ENCODE measurements around the gene MRTO4. TPM values are rescaled to one million over a fixed set of nuclear protein-coding genes. Genes with fewer than 3 reads are reported as not detected.
A peak's percentile ranks its signal among the peaks of the same experiment; 100 is the strongest.
"Not testable (repeated sequence)": the region's sequence is repeated elsewhere in the genome, so short reads cannot be mapped to it uniquely, and the experiment has no call there.

Gene MRTO4
- total RNA-seq, 1 experiment from 2014 or later: 102 TPM

- peak; percentile 63 for DNase-seq (ENCODE audit: low read depth)
Measured at GRCh38 chr1:19222979-19223824, 28.4 kb upstream of the MRTO4 start.

GRCh38 chr1:19229229-19229628 is 22.4 kb upstream of the MRTO4 start:
- no peak for DNase-seq (ENCODE audit: low read depth)

GRCh38 chr1:19229828-19230325 is 21.7 kb upstream of the MRTO4 start:
- DNase-seq (ENCODE audit: low read depth): no peak

- DNase-seq (ENCODE audit: low read depth): not testable (repeated sequence)
Measured at GRCh38 chr1:19231736-19232523, 19.7 kb upstream of the MRTO4 start.

GRCh38 chr1:19232524-19232846 is 19.1 kb upstream of the MRTO4 start:
- DNase-seq (ENCODE audit: low read depth): no peak

GRCh38 chr1:19234224-19234623 is 17.4 kb upstream of the MRTO4 start:
- DNase-seq (ENCODE audit: low read depth): no peak

- no peak for DNase-seq (ENCODE audit: low read depth)
Measured at GRCh38 chr1:19239876-19240275, 11.7 kb upstream of the MRTO4 start.

GRCh38 chr1:19240673-19241538 is 10.7 kb upstream of the MRTO4 start:
- peak; percentile 71 for DNase-seq (ENCODE audit: low read depth)

GRCh38 chr1:19250629-19251304 is 838 bp upstream of the MRTO4 start:
- DNase-seq (ENCODE audit: low read depth): no peak

GRCh38 chr1:19254416-19254815 is 2.8 kb downstream of the MRTO4 start:
- no peak for DNase-seq (ENCODE audit: low read depth)

- DNase-seq (ENCODE audit: low read depth): no peak
Measured at GRCh38 chr1:19255288-19255687, 3.7 kb downstream of the MRTO4 start.

GRCh38 chr1:19256301-19256700 is 4.7 kb downstream of the MRTO4 start:
- not testable (repeated sequence) for DNase-seq (ENCODE audit: low read depth)

- DNase-seq (ENCODE audit: low read depth): no peak
Measured at GRCh38 chr1:19257178-19257914, 5.7 kb downstream of the MRTO4 start.

GRCh38 chr1:19258353-19258752 is 6.7 kb downstream of the MRTO4 start:
- DNase-seq (ENCODE audit: low read depth): no peak

GRCh38 chr1:19260211-19261138 is 8.9 kb downstream of the MRTO4 start:
- peak; percentile 37 for DNase-seq (ENCODE audit: low read depth)

- no peak for DNase-seq (ENCODE audit: low read depth)
Measured at GRCh38 chr1:19262047-19262446, 10.4 kb downstream of the MRTO4 start.

GRCh38 chr1:19262744-19263143 is 11.1 kb downstream of the MRTO4 start:
- no peak for DNase-seq (ENCODE audit: low read depth)

- DNase-seq (ENCODE audit: low read depth): no peak
Measured at GRCh38 chr1:19268445-19268844, 16.8 kb downstream of the MRTO4 start.

All from HT1080 (cell line).